NOMO-1 treated with DMSO at 0.1 percent for 48 hours (cell line): ENCODE data around the gene HSF4.

ENCODE experiments used
- DNase-seq: peaks from one replicate; lab custom pipeline; 2025; ENCODE audit not compliant: unreplicated experiment; lab: John Stamatoyannopoulos, UW

Gene HSF4

DNA sequence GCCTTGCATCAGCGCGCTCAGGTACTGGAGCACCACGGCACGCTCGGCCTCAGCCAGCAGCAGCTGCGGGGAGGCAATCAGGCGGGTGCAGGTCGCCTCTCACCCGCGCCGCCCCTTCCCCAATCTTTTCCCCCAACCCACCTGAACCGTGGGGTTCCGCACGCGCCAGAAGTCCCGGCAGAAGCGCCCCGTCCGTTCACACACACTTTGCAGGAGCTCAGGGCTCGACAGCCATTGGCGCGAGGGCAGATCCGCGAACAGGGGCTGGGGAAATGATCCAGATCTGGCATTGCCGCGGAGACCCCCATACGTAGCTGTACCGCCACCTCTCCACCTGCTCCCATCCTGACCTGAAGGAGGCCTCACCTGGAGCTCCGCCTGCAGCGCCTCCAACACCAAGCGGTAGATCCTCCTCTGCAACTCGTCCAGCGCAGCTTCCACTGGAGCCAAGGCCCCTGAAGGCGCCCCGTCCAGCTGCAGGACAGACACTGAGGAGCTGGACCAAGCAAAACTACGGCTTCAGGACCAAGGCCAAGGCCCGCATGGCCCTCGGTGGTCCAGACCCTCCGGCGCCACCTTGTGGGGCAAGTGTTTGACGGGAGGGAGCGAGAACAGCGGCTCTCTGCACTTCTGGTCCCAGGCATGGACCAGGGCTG is 20.6 kb downstream of the HSF4 start:
- peak; percentile 78 for DNase-seq

DNA sequence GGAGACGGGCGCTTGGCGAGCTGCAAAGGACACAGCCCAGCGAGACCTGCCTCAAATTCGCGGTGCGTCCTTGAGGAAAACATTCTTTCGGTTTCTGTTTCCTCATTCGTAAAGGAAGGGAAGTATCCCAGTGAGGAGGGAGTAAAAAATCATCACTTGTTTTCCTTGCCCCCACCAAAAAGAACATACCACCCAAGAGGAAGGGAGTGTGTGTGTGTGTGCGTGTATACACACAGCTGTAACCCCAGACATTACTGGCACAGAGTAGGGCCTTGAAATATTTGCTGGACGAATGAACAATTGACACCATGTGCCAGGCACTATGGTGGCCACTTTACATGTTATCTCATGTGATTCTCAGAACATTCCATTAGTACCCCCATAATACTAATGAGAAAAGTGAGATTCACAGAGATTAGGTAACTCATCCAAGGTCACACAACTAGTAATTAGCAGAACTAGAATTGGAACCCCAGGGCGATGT is 21.1 kb downstream of the HSF4 start:
- no peak for DNase-seq

DNA sequence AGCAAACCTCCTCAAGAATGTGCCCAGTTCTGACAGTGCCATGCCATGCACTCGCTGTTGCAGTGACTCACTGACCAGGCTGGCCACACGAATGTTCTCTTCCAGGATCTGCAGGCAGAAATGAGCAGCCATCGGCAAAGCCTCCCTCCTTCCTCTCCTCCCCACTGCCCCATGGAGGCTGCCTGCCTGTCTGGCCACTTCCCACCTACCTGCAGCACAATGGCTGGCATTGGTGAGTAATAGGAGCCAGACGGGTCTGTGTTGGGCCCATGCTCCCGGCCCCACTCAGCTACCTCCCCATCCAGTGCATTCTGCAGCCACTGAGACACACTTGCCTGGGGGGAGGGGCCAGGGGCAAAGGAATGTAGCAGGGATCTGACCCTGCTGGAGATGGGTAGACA is 22.0 kb downstream of the HSF4 start:
- no peak for DNase-seq

DNA sequence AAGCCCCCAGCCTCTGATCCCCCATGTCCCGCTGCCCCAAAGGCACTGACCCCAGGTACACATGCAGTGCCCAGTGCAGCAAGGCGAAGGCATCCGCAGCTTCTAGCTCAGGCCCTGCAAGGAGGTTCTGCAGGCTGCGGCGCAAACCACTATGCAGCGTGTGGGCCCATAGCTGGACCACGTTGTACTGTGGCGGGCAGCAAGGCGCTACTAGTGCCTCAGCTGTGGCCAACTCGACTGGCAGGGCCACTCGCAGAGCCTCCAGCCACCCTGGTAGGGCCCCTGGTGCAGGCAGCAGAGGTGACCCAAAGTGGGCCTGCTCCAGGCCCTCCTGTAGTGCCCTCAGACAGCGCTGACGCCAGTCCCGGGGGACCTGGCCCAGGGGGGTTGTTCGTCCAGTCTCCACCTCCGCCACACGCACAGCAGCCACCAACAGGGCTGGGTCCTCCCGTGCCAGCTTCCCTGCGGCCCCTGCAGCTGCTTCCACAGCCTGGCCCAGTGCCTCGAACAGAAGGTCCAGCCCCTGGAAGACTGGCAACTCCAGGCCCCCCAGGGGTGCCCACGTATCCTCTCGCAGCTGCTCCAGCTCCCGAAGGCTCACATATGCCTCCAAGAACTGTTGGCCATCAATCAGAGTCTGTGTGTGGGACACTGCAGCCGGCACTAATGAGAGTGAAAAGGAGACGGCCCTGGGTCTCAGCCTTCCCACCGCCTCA is 22.8 kb downstream of the HSF4 start:
- DNase-seq, result no peak

DNA sequence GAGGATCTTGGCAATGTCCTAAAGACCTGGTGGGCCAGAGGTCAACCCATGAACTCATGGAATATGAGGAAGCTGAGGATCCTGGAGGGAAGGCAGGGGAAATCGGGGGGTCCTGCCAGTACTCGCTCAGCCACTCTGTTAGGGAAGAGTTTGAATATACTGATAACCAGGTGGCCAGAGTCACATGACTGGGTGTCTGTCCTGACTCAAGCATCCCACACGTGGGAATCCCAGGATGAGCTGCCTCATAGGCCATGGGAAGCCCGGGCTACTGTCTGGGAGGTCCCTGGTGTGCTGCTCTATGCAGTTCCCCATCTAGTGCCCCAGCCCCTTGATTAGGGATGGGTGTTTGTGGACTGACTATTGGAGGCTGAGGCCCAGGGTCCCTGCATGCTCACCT is 23.8 kb downstream of the HSF4 start:
- no peak for DNase-seq

DNA sequence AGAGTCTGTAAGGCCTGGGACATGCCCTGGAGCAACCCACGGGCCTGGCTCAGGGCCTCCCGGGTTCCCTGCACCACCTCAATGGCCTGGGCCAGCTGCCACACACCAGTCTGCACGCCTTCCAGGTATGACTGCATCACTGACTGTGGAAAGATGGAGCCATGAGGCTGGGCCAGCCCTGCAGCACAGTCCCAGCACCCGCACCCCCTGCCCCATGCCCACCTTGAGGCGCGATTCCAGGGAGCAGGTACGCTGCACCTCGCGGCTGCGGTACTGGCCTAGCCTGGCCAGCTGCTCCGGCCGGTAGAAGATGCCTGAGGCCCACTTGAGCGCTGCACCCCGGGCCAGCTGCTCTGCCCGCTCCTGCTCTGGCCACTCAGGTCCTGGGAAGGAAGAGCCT is 24.3 kb downstream of the HSF4 start:
- no peak for DNase-seq

DNA sequence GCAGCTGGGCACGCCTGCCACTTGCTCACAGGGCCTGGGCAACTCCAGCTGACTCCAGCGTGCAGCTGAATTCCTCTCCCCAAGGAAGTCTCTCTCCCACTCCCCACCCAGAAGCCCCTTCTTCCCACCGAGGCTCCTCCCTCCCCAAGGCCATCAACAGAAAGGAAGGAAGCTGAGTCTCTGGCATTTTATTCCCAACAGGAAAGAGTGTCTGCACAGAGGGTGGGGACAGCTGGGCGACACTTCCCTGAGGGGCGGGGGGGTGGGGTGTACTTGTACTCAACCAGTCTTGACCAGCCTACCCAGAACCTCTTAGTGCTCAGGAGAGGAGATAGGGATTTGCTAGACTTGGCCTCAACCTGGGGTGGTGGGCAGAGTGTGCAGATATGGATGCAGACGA is 25.5 kb downstream of the HSF4 start, which contains the start of gene EXOC3L1:
Gene EXOC3L1, minus strand, starts transcription at position 96 of the 400 bp plus-strand sequence. CDS start 460 bp downstream, outside the sequence.
- DNase-seq, result no peak

DNA sequence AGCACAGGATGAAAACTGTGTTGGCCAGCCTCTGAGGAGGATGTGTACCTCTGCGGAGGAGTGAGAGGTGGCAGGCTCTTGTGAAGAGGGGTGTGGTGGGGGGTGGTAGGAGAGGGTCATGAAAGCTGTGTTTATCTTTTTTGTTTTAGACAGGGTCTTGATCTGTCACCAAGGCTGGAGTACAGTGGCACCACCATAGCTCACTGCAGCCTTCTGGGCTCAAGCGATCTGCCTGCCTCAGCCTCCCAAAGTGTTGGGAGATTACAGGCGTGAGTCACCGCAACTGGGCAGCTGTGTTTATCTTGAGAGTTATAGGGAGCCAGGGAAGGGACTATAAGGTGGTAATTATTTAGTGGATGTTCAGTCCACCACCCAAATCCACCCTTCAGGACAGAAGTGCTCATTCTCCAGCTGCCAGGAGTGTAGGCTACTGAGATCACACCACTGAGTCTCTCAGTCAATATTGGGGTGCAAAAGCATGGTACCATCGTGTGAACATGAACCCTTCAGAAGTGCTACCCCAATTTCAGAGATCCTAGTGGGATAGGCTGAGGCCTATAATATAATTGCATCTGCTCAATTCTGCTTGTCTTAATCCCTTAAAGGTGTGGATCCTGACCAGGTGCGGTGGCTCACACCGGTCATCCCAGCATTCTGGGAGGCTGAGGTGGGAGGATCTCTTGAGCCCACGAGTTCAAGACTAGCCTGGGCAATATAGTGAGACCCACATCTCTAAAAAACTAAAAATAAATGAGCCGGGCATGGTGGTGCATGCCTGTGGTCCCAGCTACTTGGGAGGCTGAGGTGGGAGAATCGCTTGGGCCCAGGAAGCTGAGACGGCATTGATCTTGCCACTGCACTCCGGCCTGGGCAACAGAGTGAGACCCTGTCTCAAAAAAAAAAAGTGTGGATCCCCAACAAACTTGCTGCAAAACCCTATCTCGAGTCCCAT is 26.2 kb downstream of the HSF4 start:
- DNase-seq, result no peak

DNA sequence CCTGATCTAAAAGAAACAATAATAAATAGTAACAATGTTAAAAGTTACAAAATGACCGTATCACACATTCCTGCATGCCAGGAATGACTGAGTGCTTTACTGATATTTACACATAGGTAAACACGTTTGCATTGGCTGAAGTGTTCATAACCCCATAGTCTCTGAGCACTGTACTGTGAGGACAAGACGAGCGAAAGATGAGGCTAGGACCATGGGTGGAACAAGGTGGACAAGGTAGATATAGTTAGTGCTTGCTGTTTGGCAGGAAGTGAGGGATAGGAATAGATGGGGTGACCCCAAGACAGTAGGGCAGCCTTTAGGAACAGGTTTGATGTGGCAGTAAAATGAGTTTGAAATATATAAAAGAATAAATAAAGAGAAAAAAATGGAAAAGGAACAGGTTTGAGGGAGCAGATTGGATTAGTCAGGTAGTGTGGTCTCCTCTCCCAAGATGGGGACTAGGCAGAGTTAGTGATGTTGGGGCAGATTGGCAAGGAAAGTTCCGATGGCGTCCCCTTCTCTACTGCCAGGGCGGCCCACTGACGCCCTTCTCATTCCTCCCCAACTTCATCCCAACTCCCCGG is 27.0 kb downstream of the HSF4 start:
- DNase-seq, result no peak

DNA sequence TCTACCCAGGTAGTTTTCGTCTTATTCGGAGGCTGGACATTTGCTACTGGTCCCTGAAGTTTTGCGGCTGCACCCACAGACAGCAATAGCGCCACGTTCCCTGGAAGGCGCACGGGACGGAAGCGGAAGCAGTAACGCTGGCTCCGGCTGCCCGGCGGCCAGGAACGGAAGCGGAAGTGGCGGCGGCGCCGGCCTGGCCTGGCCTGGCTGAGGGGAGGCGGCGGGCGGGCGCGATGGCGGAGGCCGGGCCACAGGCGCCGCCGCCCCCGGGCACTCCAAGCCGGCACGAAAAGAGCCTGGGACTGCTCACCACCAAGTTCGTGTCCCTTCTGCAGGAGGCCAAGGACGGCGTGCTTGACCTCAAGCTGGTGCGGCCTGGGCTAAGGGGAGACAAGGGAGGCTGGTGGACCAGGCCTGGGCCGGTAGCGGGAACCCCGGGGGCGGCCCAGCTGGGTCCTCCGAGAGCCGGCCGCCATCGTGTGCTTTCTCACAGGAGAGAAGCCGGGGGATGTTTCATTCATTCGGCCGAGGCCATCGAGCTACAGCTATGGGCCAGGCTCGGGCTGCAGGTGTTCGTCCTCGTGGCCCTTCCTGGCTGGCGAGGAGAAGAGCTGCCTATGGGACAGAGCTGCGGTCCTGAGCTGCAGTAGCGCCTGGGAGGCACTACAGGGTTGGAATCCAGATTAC is 27.6 kb downstream of the HSF4 start, which contains the start of gene E2F4:
Gene E2F4, plus strand, starts transcription at position 161 of the 687 bp plus-strand sequence. Its CDS starts 73 bp downstream, at position 234.
- DNase-seq, result peak; percentile 95

DNA sequence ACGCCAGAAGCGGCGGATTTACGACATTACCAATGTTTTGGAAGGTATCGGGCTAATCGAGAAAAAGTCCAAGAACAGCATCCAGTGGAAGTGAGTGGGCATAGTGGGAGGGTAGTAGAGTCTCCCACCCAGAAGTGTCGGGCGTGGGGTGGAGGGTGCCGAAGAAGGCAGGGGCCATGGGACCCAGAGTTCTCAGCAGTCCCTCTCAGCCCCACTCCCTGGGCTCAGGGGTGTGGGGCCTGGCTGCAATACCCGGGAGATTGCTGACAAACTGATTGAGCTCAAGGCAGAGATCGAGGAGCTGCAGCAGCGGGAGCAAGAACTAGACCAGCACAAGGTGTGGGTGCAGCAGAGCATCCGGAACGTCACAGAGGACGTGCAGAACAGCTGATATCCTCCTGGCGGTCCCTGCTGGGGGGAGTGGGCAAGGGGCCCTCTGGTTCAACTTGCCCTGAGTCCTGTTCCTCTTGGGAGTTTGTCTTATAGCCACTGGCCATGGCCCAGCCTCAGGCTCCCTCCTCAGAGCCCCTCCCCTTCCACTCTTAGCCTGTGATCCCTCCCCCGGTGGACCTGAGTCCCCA is 28.3 kb downstream of the HSF4 start:
- no peak for DNase-seq

DNA sequence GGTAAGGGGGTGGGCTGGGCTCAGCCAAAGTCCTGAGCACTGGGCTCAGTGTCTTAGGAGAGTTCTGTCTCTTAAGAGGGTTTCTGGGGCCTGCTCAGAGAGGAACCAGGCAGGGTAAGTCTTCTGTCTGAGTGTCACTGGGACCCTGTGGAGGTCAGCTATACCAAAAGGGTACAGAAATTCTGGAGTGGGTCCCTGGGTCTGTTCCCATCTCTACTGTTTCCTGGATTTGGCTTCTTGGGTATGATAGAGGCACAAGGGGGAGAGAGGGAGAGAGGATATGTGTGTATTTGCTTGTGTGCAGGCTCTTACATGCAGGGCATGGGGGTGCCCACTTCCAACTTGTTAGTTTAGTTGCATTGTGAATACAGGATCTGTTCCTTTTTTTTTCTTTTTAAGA is 29.0 kb downstream of the HSF4 start:
- no peak for DNase-seq

DNA sequence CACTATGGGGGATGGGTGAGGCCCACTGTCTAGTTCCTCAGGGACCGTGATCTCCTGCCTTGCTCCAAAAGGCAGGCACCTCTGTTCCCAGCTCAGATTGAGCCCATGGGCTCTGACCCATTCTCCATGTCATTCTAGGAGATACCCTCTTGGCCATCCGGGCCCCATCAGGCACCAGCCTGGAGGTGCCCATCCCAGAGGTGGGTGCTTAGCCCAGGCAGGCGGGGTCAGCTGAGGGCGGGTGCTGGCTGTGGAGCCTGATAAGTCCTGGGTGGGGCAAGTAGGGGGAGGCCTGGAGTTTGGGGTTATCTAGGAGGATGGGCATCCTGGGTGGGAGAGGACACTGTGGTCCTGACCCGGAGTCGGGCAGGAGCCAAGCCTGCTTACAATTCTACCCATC is 29.7 kb downstream of the HSF4 start:
- DNase-seq, result no peak

DNA sequence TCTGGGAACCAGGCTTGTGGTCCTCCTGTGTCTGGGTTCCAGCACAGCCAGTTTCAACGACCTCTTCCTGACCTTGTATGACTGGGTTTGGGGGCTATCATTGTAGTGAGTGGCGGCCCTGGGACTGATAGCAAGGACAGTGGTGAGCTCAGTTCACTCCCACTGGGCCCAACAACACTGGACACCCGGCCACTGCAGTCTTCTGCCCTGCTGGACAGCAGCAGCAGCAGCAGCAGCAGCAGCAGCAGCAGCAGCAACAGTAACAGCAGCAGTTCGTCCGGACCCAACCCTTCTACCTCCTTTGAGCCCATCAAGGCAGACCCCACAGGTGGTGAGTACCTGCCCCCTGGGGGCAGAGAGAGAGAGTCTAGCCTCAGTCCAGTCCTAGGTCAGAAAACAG is 31.1 kb downstream of the HSF4 start:
- no peak for DNase-seq

DNA sequence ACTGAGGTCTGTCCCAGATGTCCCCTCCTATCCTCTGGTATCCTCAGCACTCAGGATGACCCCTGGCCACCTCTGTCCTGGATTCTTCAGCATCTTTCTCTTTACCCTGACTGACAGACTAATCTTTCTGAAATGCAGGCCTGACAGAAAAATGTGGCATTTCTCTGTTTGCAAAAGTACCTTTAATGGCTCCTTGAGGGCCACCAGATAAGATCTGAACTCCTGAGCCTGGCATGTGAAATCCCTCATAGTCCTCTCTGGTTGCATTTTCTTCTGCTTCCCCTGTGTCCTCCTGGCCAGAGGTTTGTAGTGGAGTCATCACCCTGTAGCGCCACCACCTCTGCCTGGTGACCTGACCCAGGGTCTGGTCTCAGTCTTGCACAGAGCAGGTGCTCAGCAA is 32.3 kb downstream of the HSF4 start:
- no peak for DNase-seq

DNA sequence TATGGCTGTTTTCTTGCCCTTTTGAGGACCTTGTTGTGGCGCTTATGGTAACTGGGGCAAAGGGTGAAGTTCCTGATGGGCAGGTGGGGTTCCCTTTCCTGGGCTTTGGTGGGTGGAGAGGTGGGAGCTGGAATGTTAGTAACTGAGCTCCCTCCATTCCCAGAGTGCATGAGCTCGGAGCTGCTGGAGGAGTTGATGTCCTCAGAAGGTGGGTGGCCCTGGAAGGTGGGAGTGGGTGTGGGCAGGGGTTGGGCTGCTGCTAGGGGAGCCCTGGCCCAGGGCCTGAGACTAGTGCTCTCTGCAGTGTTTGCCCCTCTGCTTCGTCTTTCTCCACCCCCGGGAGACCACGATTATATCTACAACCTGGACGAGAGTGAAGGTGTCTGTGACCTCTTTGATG is 33.2 kb downstream of the HSF4 start:
- DNase-seq, result no peak

DNA sequence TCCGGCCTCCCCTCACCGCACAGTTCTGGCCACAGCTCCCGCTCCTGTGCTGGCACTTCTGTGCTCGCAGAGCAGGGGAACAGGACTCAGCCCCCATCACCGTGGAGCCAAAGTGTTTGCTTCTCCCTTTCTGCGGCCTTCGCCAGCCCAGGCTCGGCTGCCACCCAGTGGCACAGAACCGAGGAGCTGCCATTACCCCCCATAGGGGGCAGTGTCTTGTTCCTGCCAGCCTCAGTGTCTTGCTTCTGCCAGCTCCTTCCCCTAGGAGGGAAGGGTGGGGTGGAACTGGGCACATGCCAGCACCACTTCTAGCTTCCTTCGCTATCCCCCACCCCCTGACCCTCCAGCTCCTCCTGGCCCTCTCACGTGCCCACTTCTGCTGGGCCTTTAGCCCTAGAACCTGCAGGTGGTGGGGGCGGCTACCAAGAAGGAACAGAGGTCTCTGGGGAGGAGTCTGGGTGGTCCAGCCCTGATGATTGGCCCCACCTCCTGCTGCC is 33.7 kb downstream of the HSF4 start:
- DNase-seq, result no peak

DNA sequence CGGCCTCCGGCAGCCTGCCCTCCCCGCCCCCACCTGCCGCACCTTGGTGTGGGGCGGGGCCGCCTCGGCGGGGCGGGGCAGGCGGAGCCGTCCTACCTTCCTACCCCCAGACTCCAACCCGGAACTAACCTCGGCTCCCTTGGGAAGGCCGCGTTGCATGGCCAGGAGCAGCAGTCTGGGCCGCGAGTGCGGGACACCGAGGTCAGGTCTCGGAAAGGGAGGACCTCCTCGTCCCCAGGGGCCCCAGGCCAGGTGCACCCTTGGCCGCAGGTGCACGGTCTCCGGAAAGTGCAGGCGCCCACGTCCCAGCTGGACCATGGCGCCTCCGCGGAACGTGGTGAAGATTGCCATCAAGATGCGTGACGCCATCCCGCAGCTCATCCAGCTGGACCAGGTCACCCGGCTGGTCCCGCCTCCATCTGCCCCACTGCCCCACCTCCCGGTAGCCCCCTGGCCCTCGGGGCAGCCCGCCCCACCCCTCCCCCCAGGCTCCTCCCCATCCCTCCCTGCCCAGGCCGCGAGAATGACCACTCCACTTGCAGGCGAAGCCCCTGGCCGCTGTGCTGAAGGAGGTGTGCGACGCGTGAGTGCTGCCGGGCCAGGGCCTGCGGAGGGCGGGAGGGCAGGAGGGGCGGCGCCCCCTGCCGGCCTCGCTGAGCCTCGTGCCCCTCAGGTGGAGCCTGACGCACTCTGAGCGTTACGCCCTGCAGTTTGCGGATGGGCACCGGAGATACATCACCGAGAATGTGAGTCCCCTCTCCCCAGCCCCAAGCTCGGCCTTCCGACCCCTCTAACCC is 34.7 kb downstream of the HSF4 start, which contains the start of gene ELMO3:
Gene ELMO3, plus strand, starts transcription at position 121 of the 797 bp plus-strand sequence. Its CDS starts 196 bp downstream, at position 317.
- DNase-seq, result no peak

DNA sequence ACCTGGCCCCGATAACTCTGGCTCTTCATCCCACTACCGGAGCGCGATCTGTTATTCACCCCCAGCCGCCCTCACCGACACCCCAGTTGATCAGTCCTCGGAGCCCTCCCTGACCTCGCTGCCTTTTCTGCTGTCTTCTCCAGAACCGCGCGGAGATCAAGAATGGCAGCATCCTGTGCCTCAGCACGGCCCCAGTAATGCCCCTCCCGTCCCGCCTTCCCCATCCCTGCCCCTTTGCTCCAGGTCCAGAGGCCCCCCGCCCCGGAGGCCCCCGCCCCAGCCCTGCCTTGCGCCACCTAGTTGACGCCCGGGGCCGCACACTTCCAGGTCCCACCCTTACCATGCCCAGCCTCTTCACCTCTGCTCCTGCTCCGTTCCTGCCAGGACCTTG is 35.3 kb downstream of the HSF4 start:
- DNase-seq, result no peak
